Stomach smooth muscle (tissue), 2 donors: ENCODE results near the gene AHCYL2.

ENCODE experiments used
- H3K27ac ChIP-seq: one replicate; pipeline ENCODE4 v1.7.0; 2013; ENCODE audit warnings: mild to moderate bottlenecking, low read length, inconsistent platforms
- H3K27me3 ChIP-seq, 2 donors: one replicate each; pipeline ENCODE4 v1.7.0; 2013; ENCODE audit warnings: low read length in 2 of 2; ENCODE audit not compliant: insufficient read depth in 2 of 2, control insufficient read depth in 1 of 2
- H3K36me3 ChIP-seq, 2 donors: one replicate each; pipeline ENCODE4 v1.7.0; 2013; ENCODE audit warnings: low read length in 2 of 2; ENCODE audit not compliant: control insufficient read depth in 2 of 2, insufficient read depth in 2 of 2
- H3K4me1 ChIP-seq: one replicate; pipeline ENCODE4 v1.7.0; 2013; ENCODE audit warnings: low read length; ENCODE audit not compliant: control insufficient read depth, insufficient read depth
- H3K4me3 ChIP-seq, 2 donors: one replicate each; pipeline ENCODE4 v1.7.0; 2013; ENCODE audit warnings: low read length in 2 of 2
- H3K9ac ChIP-seq, 2 donors: one replicate each; pipeline ENCODE4 v1.7.0; 2013; ENCODE audit warnings: low read length in 2 of 2, mild to moderate bottlenecking in 1 of 2
- H3K9me3 ChIP-seq, 2 donors: one replicate each; pipeline ENCODE4 v1.7.0; 2013; ENCODE audit warnings: low read length in 2 of 2; ENCODE audit not compliant: control insufficient read depth in 2 of 2
- donor health status: healthy.
- donor health status: Pancreatic carcinoma.

Gene AHCYL2

DNA sequence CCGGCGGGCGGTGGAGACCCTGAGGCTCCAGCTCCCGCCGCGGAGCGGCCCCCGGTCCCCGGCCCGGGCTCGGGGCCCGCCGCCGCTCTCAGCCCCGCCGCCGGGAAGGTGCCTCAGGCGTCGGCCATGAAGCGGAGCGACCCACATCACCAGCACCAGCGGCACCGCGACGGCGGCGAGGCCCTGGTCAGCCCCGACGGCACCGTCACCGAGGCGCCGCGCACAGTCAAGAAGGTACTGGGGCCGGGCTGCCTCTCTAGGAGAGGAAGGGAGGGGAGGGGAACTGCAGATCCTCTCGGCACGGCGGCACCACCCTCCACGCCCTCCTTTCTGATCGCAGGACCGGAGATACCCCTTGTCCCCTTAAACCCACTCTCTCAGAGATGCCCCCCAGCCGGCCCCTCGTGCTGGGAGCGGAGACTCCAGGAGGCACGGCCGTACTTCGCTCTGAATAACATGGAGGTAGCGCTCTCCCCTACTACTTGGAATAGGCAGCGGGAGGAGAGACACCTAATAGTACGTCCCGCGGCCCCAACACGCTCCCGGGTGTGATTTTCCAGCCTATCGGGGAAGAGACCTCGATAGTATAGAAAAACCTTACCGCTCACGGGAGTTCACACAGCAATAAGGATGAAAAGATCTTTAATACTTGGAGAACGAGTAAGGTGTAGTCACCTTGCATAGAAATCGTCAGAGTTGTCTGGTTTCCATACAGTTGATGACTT is 538 bp downstream of the AHCYL2 start:
- H3K9me3 ChIP-seq = no peaks in the 10 kb centered on the region
- H3K36me3 ChIP-seq = no peaks in the 10 kb centered on the region
- peak overlapping the region; percentile 24 for H3K27ac ChIP-seq
- H3K4me1 ChIP-seq = no peaks in the 10 kb centered on the region
- peak overlapping the region; percentile 63 to 74 for H3K9ac ChIP-seq
- peak overlapping the region; percentile 78 to 91 for H3K4me3 ChIP-seq
- no peaks in the 10 kb centered on the region for H3K27me3 ChIP-seq

GRCh38 chr7:129225931-129226572 is 1.2 kb downstream of the AHCYL2 start:
- Histone ChIP-seq H3K9me3 (no peaks in the 10 kb centered on the region), H3K27me3 (no peaks in the 10 kb centered on the region), H3K4me1 (no peaks in the 10 kb centered on the region), H3K4me3 (peak overlapping the region; percentile 78 to 91), H3K36me3 (no peaks in the 10 kb centered on the region), H3K9ac (peak overlapping the region; percentile 63 to 74), H3K27ac (peak overlapping the region; percentile 24)

GRCh38 chr7:129227646-129228578 is 3.1 kb downstream of the AHCYL2 start:
- Histone ChIP-seq H3K27ac (no peak overlapping the region), H3K9ac (no peak overlapping the region), H3K4me3 (no peak overlapping the region), H3K9me3 (no peaks in the 10 kb centered on the region), H3K27me3 (no peaks in the 10 kb centered on the region), H3K36me3 (no peaks in the 10 kb centered on the region), H3K4me1 (no peaks in the 10 kb centered on the region)

DNA sequence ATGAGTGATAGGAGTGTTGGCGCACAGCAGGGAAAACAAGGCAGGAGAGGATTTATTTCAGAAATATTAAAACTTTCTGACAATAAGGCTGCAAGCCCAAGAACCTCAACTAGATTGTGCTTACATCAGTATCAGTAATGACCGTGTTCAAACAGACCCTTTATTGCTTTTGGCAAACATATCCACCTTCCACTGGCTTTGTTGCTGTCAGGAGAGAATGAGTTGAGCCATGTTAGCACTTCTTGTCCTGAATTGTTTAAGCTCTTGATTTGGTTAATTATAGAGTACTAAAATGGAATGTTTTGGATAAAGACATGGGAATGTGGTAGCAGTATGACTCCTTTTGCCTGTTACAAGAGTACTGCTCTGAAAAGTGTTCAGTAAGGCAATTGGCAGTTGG is 3.8 kb downstream of the AHCYL2 start:
- no peaks in the 10 kb centered on the region for H3K9me3 ChIP-seq
- no peaks in the 10 kb centered on the region for H3K36me3 ChIP-seq
- H3K9ac ChIP-seq = no peak overlapping the region
- no peaks in the 10 kb centered on the region for H3K4me1 ChIP-seq
- H3K27ac ChIP-seq = no peak overlapping the region
- no peak overlapping the region for H3K4me3 ChIP-seq
- no peaks in the 10 kb centered on the region for H3K27me3 ChIP-seq

DNA sequence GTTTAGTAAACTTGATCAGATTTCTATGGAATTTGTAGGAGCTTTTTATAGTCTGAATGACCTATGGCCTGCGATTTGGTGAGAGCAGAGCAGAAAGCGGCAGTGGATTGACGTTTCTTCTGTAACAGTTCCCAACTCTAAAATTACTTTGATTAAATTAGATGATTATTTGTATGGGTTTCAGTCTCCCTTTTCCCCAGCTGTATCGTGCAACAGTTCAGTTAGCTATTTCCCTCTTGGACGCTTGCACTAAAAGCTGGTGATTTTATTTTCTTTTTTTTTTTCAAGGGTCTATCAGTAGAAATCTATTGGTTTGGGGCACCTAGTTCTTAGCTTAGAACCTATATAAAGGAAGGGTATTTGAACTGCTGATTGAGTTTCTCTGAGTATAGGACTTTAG is 6.8 kb downstream of the AHCYL2 start:
- Histone ChIP-seq H3K4me1 (no peaks in the 10 kb centered on the region), H3K36me3 (no peaks in the 10 kb centered on the region), H3K27me3 (no peaks in the 10 kb centered on the region), H3K27ac (no peak overlapping the region), H3K9me3 (no peaks in the 10 kb centered on the region), H3K9ac (no peak overlapping the region), H3K4me3 (no peak overlapping the region)

DNA sequence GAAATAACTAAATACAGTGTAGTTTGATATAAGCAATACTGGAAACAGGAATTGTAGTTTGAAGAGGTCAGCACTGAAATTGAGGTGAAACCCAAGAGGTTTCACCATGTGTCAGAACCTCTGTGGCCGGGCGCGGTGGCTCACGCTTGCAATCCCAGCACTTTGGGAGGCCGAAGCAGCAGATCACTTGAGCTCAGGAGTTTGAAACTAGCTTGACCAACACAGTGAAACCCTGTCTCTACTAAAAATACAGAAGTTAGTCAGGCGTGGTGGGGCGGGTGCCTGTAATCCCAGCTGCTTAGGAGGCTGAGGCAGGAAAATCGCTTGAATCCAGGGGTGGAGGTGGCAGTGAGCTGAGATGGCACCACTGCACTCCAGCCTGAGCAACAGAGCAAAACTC is 13.7 kb downstream of the AHCYL2 start:
- no peaks in the 10 kb centered on the region for H3K4me1 ChIP-seq
- H3K36me3 ChIP-seq = no peaks in the 10 kb centered on the region
- H3K4me3 ChIP-seq = no peak overlapping the region
- no peaks in the 10 kb centered on the region for H3K27me3 ChIP-seq
- H3K27ac ChIP-seq = no peak overlapping the region
- H3K9me3 ChIP-seq = no peaks in the 10 kb centered on the region
- H3K9ac ChIP-seq = no peak overlapping the region

GRCh38 chr7:129240119-129240820 is 15.4 kb downstream of the AHCYL2 start:
- H3K4me1 ChIP-seq = no peaks in the 10 kb centered on the region
- H3K4me3 ChIP-seq = no peak overlapping the region
- no peak overlapping the region for H3K27ac ChIP-seq
- no peak overlapping the region for H3K9ac ChIP-seq
- H3K36me3 ChIP-seq = no peaks in the 10 kb centered on the region
- H3K9me3 ChIP-seq = no peaks in the 10 kb centered on the region
- H3K27me3 ChIP-seq = no peaks in the 10 kb centered on the region

GRCh38 chr7:129244220-129244619 is 19.4 kb downstream of the AHCYL2 start:
- Histone ChIP-seq H3K27me3 (no peaks in the 10 kb centered on the region), H3K36me3 (no peaks in the 10 kb centered on the region), H3K4me3 (no peak overlapping the region), H3K27ac (no peak overlapping the region), H3K4me1 (no peaks in the 10 kb centered on the region), H3K9ac (no peak overlapping the region), H3K9me3 (no peaks in the 10 kb centered on the region)

GRCh38 chr7:129245533-129245932 is 20.7 kb downstream of the AHCYL2 start:
- H3K9ac ChIP-seq = no peak overlapping the region
- H3K27me3 ChIP-seq = no peaks in the 10 kb centered on the region
- no peak overlapping the region for H3K4me3 ChIP-seq
- no peaks in the 10 kb centered on the region for H3K36me3 ChIP-seq
- no peaks in the 10 kb centered on the region for H3K4me1 ChIP-seq
- H3K27ac ChIP-seq = no peak overlapping the region
- no peaks in the 10 kb centered on the region for H3K9me3 ChIP-seq

GRCh38 chr7:129247087-129247486 is 22.3 kb downstream of the AHCYL2 start:
- H3K9ac ChIP-seq = no peak overlapping the region
- no peak overlapping the region for H3K4me3 ChIP-seq
- no peaks in the 10 kb centered on the region for H3K4me1 ChIP-seq
- no peaks in the 10 kb centered on the region for H3K36me3 ChIP-seq
- no peak overlapping the region for H3K27ac ChIP-seq
- no peaks in the 10 kb centered on the region for H3K9me3 ChIP-seq
- no peaks in the 10 kb centered on the region for H3K27me3 ChIP-seq
